A549 (cell line): Measurements from ENCODE around the gene MCTP1. TPM values are rescaled to one million over a fixed set of nuclear protein-coding genes. Genes with fewer than 3 reads are reported as not detected.

Experiments used
- ATAC-seq, 2 experiments: fragments of 200-7000 bp in 1 of 2; fragments of >200 bp in 1 of 2; cut with Nextera tagmentation in 1 of 2; cut with Tn5 transposase in 1 of 2; 3 replicates each; pipeline versions ENCODE4 v1.8.0 to v1.9.1; 2018 to 2020; ENCODE audit warnings: mild to moderate bottlenecking in 1 of 2, moderate library complexity in 1 of 2
- CTCF ChIA-PET: fragments of 300-600 bp; sonication (Branson Sonifier 250); formaldehyde crosslinking; extraction: SDS; loops from one replicate; lab custom pipeline; 2021; ENCODE audit warnings: antibody characterized with exemption, inconsistent platforms; lab: Yijun Ruan, JAX
- POLR2A ChIA-PET: fragments of 350-600 bp; formaldehyde crosslinking; extraction: SDS; loops from one replicate; lab custom pipeline; 2021; ENCODE audit warnings: antibody characterized with exemption, inconsistent platforms; lab: Yijun Ruan, JAX
- DNase-seq, 2 experiments: peaks; one replicate each; pipeline versions ENCODE4 v3.0.0 to v3.0.0-alpha.2; 2011 to 2016; ENCODE audit warnings: low read depth in 1 of 2, low spot score in 1 of 2
- FAIRE-seq: peaks from 2 replicates; lab custom pipeline; 2011; peaks lifted over from hg19 to GRCh38; lab: Jason Lieb, UNC
- H3K27ac ChIP-seq, 2 experiments: fragments of >200 bp; sonication (Bioruptor Twin); formaldehyde crosslinking; 3 replicates each; pipeline ENCODE4 v1.5.1; 2016 to 2017
- H3K4me1 ChIP-seq: fragments of >200 bp; sonication (Bioruptor Twin); formaldehyde crosslinking; 3 replicates; pipeline ENCODE4 v1.6.1; 2016
- H3K4me2 ChIP-seq: fragments of >200 bp; sonication (Bioruptor Twin); formaldehyde crosslinking; 3 replicates; pipeline ENCODE4 v1.6.1; 2016
- H3K4me3 ChIP-seq: fragments of >200 bp; sonication (Bioruptor Twin); formaldehyde crosslinking; 3 replicates; pipeline ENCODE4 v1.5.1; 2016
- H3K9me3 ChIP-seq: fragments of >200 bp; sonication (Bioruptor Twin); formaldehyde crosslinking; 3 replicates; pipeline ENCODE4 v1.6.1; 2016
- ATOH8 ChIP-seq: fragments of 250-450 bp; sonication (Bioruptor Pico); IDR thresholded peaks from 2 replicates; pipeline ENCODE4 v1.5.0; 2020; ENCODE audit warnings: low read depth, mild to moderate bottlenecking, moderate library complexity
- BCL3 ChIP-seq: fragments of >200 bp; sonication (Bioruptor Twin); formaldehyde crosslinking; IDR thresholded peaks from 3 replicates; pipeline ENCODE4 v1.6.1; 2016
- CBX2 ChIP-seq: fragments of 200-600 bp; sonication (generic); IDR thresholded peaks from 2 replicates; pipeline ENCODE4 v1.6.1; 2016; ENCODE audit warnings: low read depth, mild to moderate bottlenecking, borderline replicate concordance
- CBX8 ChIP-seq: fragments of 200-600 bp; sonication (generic); IDR thresholded peaks from 2 replicates; pipeline ENCODE4 v1.6.1; 2016
- CHD2 ChIP-seq: fragments of 150-350 bp; IDR thresholded peaks from 2 replicates; pipeline ENCODE4 v1.6.1; 2014; ENCODE audit warnings: low read length; ENCODE audit not compliant: partially characterized antibody
- CTCF ChIP-seq: fragments of >200 bp; sonication (Bioruptor Twin); formaldehyde crosslinking; IDR thresholded peaks from 3 replicates; pipeline ENCODE4 v1.5.1; 2016
- E2F6 ChIP-seq: IDR thresholded peaks from 2 replicates; pipeline ENCODE4 v1.6.1; 2012; ENCODE audit warnings: low read depth, borderline replicate concordance
- EHF ChIP-seq: fragments of 250-450 bp; sonication (Bioruptor Pico); IDR thresholded peaks from 2 replicates; pipeline ENCODE4 v1.5.0; 2020; ENCODE audit warnings: mild to moderate bottlenecking
- EHMT2 ChIP-seq: fragments of 200-600 bp; sonication (generic); IDR thresholded peaks from 2 replicates; pipeline ENCODE4 v1.6.1; 2016; ENCODE audit warnings: antibody characterized with exemption, low read depth, mild to moderate bottlenecking, moderate library complexity
- FOSB ChIP-seq: fragments of 250-450 bp; sonication (Bioruptor Pico); IDR thresholded peaks from 2 replicates; pipeline ENCODE4 v1.5.0; 2020; ENCODE audit warnings: mild to moderate bottlenecking, moderate library complexity
- FOXS1 ChIP-seq: fragments of 250-450 bp; sonication (Bioruptor Pico); IDR thresholded peaks from 2 replicates; pipeline ENCODE4 v1.5.0; 2020; ENCODE audit warnings: mild to moderate bottlenecking, moderate library complexity
- GATA3 ChIP-seq: IDR thresholded peaks from 2 replicates; pipeline ENCODE4 v1.6.1; 2012; ENCODE audit warnings: borderline replicate concordance
- HES2 ChIP-seq: fragments of >200 bp; sonication (Bioruptor Twin); formaldehyde crosslinking; IDR thresholded peaks from 2 replicates; pipeline ENCODE4 v1.6.1; 2016
- HOXB5 ChIP-seq: fragments of 250-450 bp; sonication (Bioruptor Pico); IDR thresholded peaks from 2 replicates; pipeline ENCODE4 v1.5.0; 2020; ENCODE audit warnings: mild to moderate bottlenecking, moderate library complexity
- JUN ChIP-seq, 2 experiments: fragments of >200 bp; sonication (Bioruptor Twin); formaldehyde crosslinking; IDR thresholded peaks; 2 replicates in 1 of 2; 3 replicates in 1 of 2; pipeline ENCODE4 v1.6.1; 2016 to 2017
- KDM1A ChIP-seq: fragments of 200-600 bp; sonication (generic); IDR thresholded peaks from 2 replicates; pipeline ENCODE4 v1.6.1; 2016; ENCODE audit warnings: low read depth, mild to moderate bottlenecking
- KDM5A ChIP-seq: fragments of 200-600 bp; sonication (generic); IDR thresholded peaks from 2 replicates; pipeline ENCODE4 v1.6.1; 2016; ENCODE audit warnings: antibody characterized with exemption, mild to moderate bottlenecking
- MAX ChIP-seq: IDR thresholded peaks from 2 replicates; pipeline ENCODE4 v1.6.1; 2012
- MYC ChIP-seq: IDR thresholded peaks from 2 replicates; pipeline ENCODE4 v1.6.1; 2012; ENCODE audit warnings: mild to moderate bottlenecking, inconsistent platforms, low read length, improper control_type of control experiment, borderline replicate concordance
- NPAS2 ChIP-seq: fragments of 250-450 bp; sonication (Bioruptor Pico); IDR thresholded peaks from 2 replicates; pipeline ENCODE4 v1.8.0; 2022; ENCODE audit warnings: mild to moderate bottlenecking, moderate library complexity, borderline replicate concordance
- PHF8 ChIP-seq: fragments of 200-600 bp; sonication (generic); IDR thresholded peaks from 2 replicates; pipeline ENCODE4 v1.6.1; 2016; ENCODE audit warnings: low read depth, mild to moderate bottlenecking, antibody characterized with exemption, moderate library complexity, borderline replicate concordance
- POLR2A ChIP-seq: IDR thresholded peaks from 2 replicates; pipeline ENCODE4 v1.6.1; 2012; ENCODE audit warnings: mild to moderate bottlenecking, low read length
- RCOR1 ChIP-seq: fragments of 150-350 bp; IDR thresholded peaks from 2 replicates; pipeline ENCODE4 v1.6.1; 2014; ENCODE audit warnings: antibody characterized with exemption, low read length, low read depth
- RFX5 ChIP-seq: fragments of 450-650 bp; IDR thresholded peaks from 2 replicates; pipeline ENCODE4 v1.7.1; 2014; ENCODE audit warnings: antibody characterized with exemption, mild to moderate bottlenecking, moderate library complexity
- RNF2 ChIP-seq: fragments of 200-600 bp; sonication (generic); IDR thresholded peaks from 2 replicates; pipeline ENCODE4 v1.6.1; 2016; ENCODE audit warnings: low read depth, mild to moderate bottlenecking, antibody characterized with exemption, moderate library complexity, borderline replicate concordance
- SMC3 ChIP-seq: fragments of >200 bp; sonication (Bioruptor Twin); formaldehyde crosslinking; IDR thresholded peaks from 3 replicates; pipeline ENCODE4 v1.6.1; 2018; ENCODE audit warnings: inconsistent platforms
- SREBF2 ChIP-seq: fragments of 450-650 bp; IDR thresholded peaks from 2 replicates; pipeline ENCODE4 v1.6.1; 2014; ENCODE audit warnings: mild to moderate bottlenecking, moderate library complexity
- TFCP2L1 ChIP-seq: fragments of 250-450 bp; sonication (Bioruptor Pico); IDR thresholded peaks from 2 replicates; pipeline ENCODE4 v1.5.0; 2021; ENCODE audit warnings: mild to moderate bottlenecking
- ZNF302 ChIP-seq: fragments of 250-450 bp; sonication (Bioruptor Pico); IDR thresholded peaks from 2 replicates; pipeline ENCODE4 v1.9.0; 2021; ENCODE audit warnings: inconsistent platforms, mild to moderate bottlenecking, moderate library complexity
- ZSCAN20 ChIP-seq: fragments of 250-450 bp; sonication (Bioruptor Pico); IDR thresholded peaks from 2 replicates; pipeline ENCODE4 v1.8.0; 2022; ENCODE audit warnings: mild to moderate bottlenecking, moderate library complexity
- WGBS: methylation state at CpG from one replicate; pipeline ENCODE4 v1.1.6; 2017; ENCODE audit errors: missing lambda C conversion rate; 5-methylcytosine and 5-hydroxymethylcytosine counted together
- polyA plus RNA-seq, 4 experiments: library from polyadenylated mRNA; depleted of rRNA in 3 of 4; stranded (reverse); fragments of >200 nt; fragmentation: RNase III in 1 of 4; extraction: RNeasy Plus Mini Kit Qiagen cat#74134 plus additional on column Dnase treatment in 1 of 4; gene quantifications; 2 replicates in 3 of 4; 3 replicates in 1 of 4; pipeline ENCODE4 v1.2.3, GENCODE V29; 2011 to 2017

MCTP1 gene
- polyA plus RNA-seq, 2 of the 4 experiments (the other 2 are of a cell fraction), result 5.4 to 6.9 TPM

GRCh38 chr5:94661086-94661485 is 623.8 kb downstream of the MCTP1 start:
- WGBS, result 100% methylated on average over 3 of the region's 3 CpGs
- no peak for FAIRE-seq
- Histone ChIP-seq H3K4me2 (no peak overlapping the region), H3K9me3 (peaks cover 19% of the 10 kb centered on the region; the same call in 2 of the 3 replicates), H3K4me1 (no peaks in the 10 kb centered on the region), H3K27ac (no peak overlapping the region), H3K4me3 (no peak overlapping the region)
- POLR2A ChIA-PET, result no interaction called here
- no peak for DNase-seq
- TF ChIP-seq RCOR1, result no peak
- no peak for TF ChIP-seq HOXB5 (CRISPR knock-in tag)
- TF ChIP-seq KDM5A, result no peak
- no peak for TF ChIP-seq CBX2
- no peak for TF ChIP-seq FOSB (CRISPR knock-in tag)
- no peak for TF ChIP-seq BCL3
- no peak for TF ChIP-seq RNF2
- TF ChIP-seq ATOH8 (CRISPR knock-in tag), result no peak
- TF ChIP-seq CTCF, result no peak
- TF ChIP-seq NPAS2 (CRISPR knock-in tag), result no peak
- TF ChIP-seq RFX5, result no peak
- no peak for TF ChIP-seq KDM1A
- no peak for TF ChIP-seq SREBF2
- TF ChIP-seq FOXS1 (CRISPR knock-in tag), result no peak
- no peak for TF ChIP-seq SMC3
- no peak for TF ChIP-seq TFCP2L1 (CRISPR knock-in tag)
- no peak for TF ChIP-seq EHMT2
- TF ChIP-seq E2F6, result no peak
- TF ChIP-seq ZNF302 (CRISPR knock-in tag), result no peak
- CTCF ChIA-PET, result interaction anchor here (0.6 kb wide), 1 partner anchor 40 kb away, joined by 4 read pairs; no protein-coding TSS in a partner anchor
- no peak for ATAC-seq

GRCh38 chr5:94660506-94660905 is 624.4 kb downstream of the MCTP1 start:
- ChIA-PET POLR2A (no interaction called here), CTCF (no interaction called here)
- H3K4me2 ChIP-seq, result no peak overlapping the region
- H3K9me3 ChIP-seq, result peaks cover 25% of the 10 kb centered on the region; the same call in 2 of the 3 replicates
- H3K27ac ChIP-seq, result no peak overlapping the region
- TF ChIP-seq JUN (IDR thresholded peaks at IDR 0.05), result no peak
- no peak for TF ChIP-seq ZSCAN20
- TF ChIP-seq FOXS1 (CRISPR knock-in tag), result no peak
- TF ChIP-seq MAX, result no peak
- TF ChIP-seq FOSB (CRISPR knock-in tag), result no peak
- TF ChIP-seq CBX2, result no peak
- TF ChIP-seq POLR2A, result no peak
- no peak for TF ChIP-seq KDM5A
- no peak for TF ChIP-seq ATOH8 (CRISPR knock-in tag)
- TF ChIP-seq E2F6, result no peak
- no peak for TF ChIP-seq ZNF302 (CRISPR knock-in tag)
- no peak for TF ChIP-seq SMC3
- no peak for TF ChIP-seq PHF8
- no peak for TF ChIP-seq CBX8
- TF ChIP-seq EHF (CRISPR knock-in tag), result no peak
- TF ChIP-seq HES2, result no peak
- TF ChIP-seq CHD2, result no peak
- TF ChIP-seq MYC, result no peak
- TF ChIP-seq GATA3, result no peak
- no peak for TF ChIP-seq NPAS2 (CRISPR knock-in tag)
- WGBS, result 95% methylated on average over 4 of the region's 8 CpGs
- ATAC-seq (no peak), FAIRE-seq (no peak), DNase-seq (no peak)
- H3K4me1 ChIP-seq, result no peaks in the 10 kb centered on the region
- no peak overlapping the region for H3K4me3 ChIP-seq
